HG03196 (cell line): ENCODE measurements around the gene MRPL11.

Source experiments
- ATAC-seq: cut with Tn5 transposase; IDR thresholded peaks from one replicate; pipeline ENCODE4 v1.9.1; 2021; ENCODE audit not compliant: unreplicated experiment

The MRPL11 gene

DNA sequence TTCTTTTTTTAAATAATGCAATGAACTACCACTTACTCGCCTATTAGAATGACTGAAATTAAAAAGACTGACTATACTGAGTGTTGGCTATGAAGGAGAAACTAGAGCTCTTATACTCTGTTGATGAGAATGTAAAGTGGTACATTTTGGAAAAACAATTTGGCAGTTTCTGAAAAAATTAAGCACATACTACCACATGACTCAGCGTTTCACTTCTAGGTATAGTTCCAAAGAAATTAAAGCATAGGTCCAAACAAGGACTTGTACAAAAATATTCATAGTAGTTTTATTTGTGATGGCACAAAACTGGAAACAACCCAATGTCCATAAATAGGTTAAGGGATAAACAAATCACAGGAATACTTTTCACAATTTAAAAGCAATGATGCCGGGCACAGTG is 44.7 kb downstream of the MRPL11 start:
- ATAC-seq, result no peak

DNA sequence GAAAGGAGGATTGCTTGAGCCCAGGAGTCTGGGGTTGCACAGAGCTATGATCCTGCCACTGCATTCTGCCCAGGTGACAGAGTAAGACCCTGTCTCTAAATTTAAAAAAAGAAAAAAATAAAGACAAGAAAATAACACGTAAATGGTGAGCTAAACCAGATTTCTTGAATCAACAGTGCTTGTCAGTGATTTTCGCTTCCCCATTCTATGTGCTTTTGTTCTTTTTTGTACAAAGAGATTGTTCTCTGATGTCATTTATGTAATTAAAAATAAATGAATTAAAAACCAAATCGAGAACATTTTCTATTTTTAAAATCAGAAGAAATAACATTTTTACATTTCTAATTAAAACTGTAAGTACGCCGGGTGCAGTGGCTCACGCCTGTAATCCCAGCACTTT is 47.3 kb downstream of the MRPL11 start:
- no peak for ATAC-seq

DNA sequence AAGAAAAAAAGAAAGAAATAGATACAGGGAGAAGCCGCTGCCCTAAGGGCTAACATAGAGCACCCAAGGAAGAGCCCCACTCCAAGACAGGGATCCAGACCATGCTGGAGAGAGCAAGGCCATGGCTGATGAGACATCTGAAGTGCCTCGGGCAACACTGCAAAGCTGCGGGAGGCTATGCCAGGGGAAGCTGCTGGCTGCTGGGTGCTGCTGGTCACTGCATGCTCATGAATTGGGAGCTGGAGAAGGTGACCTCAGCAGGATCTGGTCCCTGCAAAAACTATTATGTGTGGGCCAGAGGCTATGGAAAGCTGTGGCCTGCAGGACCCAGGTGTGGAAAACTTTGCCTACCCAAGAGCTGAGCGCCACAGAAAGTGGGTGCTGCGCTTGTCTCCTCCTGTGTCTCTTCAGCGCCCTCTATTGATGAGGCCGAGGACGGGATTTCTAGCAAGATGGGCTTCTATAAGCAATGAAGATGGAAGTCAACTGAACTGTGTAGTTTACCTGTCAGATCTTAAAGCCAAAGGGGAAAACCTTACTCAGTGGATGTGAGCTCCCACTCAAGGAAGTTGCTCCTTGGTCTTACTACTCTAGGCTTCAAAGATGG is 49.8 kb downstream of the MRPL11 start:
- ATAC-seq, result no peak

DNA sequence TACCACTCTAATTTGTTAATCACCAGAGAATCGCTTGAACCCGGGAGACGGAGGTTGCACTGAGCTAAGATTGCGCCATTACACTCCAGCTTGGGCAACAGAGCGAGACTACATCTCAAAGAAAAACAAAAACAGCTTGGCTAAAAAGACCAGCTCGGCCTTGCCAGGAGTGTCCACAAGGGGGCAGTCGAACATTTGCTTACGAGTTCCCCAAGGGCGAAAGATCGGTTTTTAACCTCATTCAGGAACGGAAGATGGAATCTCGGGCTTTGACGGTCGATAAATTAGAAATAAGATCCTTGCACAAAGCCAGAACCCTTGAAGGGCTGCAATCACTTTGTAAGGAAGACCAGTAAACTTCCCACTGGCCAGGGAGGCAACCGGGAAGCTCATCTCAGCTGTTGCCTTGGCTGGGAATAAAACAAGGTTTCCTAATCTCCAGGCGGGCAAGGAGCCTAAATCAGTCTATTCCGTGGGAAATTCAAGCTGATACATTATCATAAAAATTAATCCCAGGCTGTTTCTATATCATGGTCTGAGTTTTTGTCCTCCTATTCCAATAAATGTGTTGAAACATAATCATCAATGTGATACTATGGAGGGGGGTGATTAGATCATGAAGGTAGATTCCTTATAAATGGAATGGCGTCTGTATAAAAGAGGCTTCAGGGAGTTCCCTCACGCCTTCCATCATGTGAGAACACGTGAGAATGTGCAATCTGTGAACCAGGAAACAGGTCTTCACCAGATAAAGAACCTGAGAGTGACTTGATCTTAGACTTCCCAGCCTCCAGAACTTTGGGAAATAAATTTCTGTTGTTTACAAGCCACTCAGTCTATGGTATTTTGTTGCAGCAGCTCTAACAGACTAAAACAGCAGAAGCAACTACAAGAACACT is 52.2 kb downstream of the MRPL11 start:
- no peak for ATAC-seq
